Activated CD4-positive, alpha-beta T cell treated with anti-CD3 and anti-CD28 coated beads, Interleukin-2, amount 50 U/mL, for 4 hours (primary cell): ENCODE results near the gene ANKZF1.

Experiments
- DNase-seq, 2 experiments: peaks; one replicate each; pipeline ENCODE4 v3.0.0-alpha.2; 2020

ANKZF1 gene

GRCh38 chr2:219282943-219283581 is 53.5 kb downstream of the ANKZF1 start:
- DNase-seq = no peak

GRCh38 chr2:219284501-219285372 is 55.1 kb downstream of the ANKZF1 start:
- no peak for DNase-seq

GRCh38 chr2:219285373-219285735 is 55.7 kb downstream of the ANKZF1 start:
- DNase-seq = no peak

GRCh38 chr2:219285894-219286425 is 56.4 kb downstream of the ANKZF1 start:
- no peak for DNase-seq
